K562 (cell line): ENCODE results near the gene CRABP1. TPM values are rescaled to one million over a fixed set of nuclear protein-coding genes. Genes with fewer than 3 reads are reported as not detected.
A peak's percentile ranks its signal among the peaks of the same experiment; 100 is the strongest.

Experiments used
- ATAC-seq: fragments of 200-7000 bp; cut with Tn5 transposase; 3 replicates; pipeline ENCODE4 v1.9.1; 2020; ENCODE audit warnings: moderate library complexity
- BruUV-seq: library from RNA; stranded (reverse); fragments of 400-500 nt; replicated peaks from 2 replicates; lab custom pipeline; 2021; lab: Mats Ljungman, UMichigan
- CTCF ChIA-PET: fragments of 300-600 bp; formaldehyde crosslinking; extraction: SDS; loops from one replicate; lab custom pipeline; 2021; ENCODE audit warnings: low intra/inter-chr PET ratio; lab: Yijun Ruan, JAX
- POLR2A ChIA-PET: fragments of 300-600, 350-650 bp; sonication (Branson Sonifier 250); formaldehyde crosslinking; extraction: SDS; loops from one replicate; lab custom pipeline; 2021; ENCODE audit warnings: antibody characterized with exemption, inconsistent platforms; lab: Yijun Ruan, JAX
- DNase-seq, 4 experiments: peaks; one replicate each; pipeline versions ENCODE4 v3.0.0 to v3.0.0-alpha.2; 2011 to 2018; ENCODE audit warnings: low spot score in 3 of 4, mixed read lengths in 3 of 4; ENCODE audit errors: extremely low read depth in 1 of 4
- FAIRE-seq: peaks from 2 replicates; lab custom pipeline; 2011; peaks lifted over from hg19 to GRCh38; lab: Jason Lieb, UNC
- H2AFZ ChIP-seq: 2 replicates; pipeline ENCODE4 v1.6.0; 2011; ENCODE audit warnings: low read depth, low read length, control low read depth, inconsistent platforms
- H3K27ac ChIP-seq: fragments of 200-600 bp; 3 replicates; pipeline ENCODE4 v1.8.0; 2011; ENCODE audit warnings: low read depth, mild to moderate bottlenecking, control low read depth, inconsistent platforms, low read length, moderate library complexity, mixed read lengths; ENCODE audit errors: extremely low read depth
- H3K27me3 ChIP-seq, 2 experiments: fragments of 300-600 bp in 1 of 2; 2 replicates in 1 of 2; 3 replicates in 1 of 2; pipeline versions ENCODE4 v1.6.0 to v1.8.0; 2011; ENCODE audit warnings: inconsistent platforms in 2 of 2, low read length in 2 of 2, mild to moderate bottlenecking in 1 of 2, mixed read lengths in 1 of 2, moderate library complexity in 1 of 2; ENCODE audit not compliant: control insufficient read depth in 2 of 2, insufficient read depth in 2 of 2
- H3K36me3 ChIP-seq: fragments of 300-600 bp; 3 replicates; pipeline ENCODE4 v1.8.0; 2011; ENCODE audit warnings: mild to moderate bottlenecking, low read length, inconsistent platforms; ENCODE audit not compliant: control insufficient read depth, insufficient read depth
- H3K4me1 ChIP-seq, 2 experiments: fragments of 200-600 bp in 1 of 2; replicated peaks in 1 of 2; 2 replicates in 1 of 2; 3 replicates in 1 of 2; pipeline versions ENCODE4 v1.5.1 to v1.8.0; 2011; ENCODE audit warnings: inconsistent platforms in 2 of 2, low read length in 2 of 2, mild to moderate bottlenecking in 1 of 2, mixed read lengths in 1 of 2, moderate library complexity in 1 of 2; ENCODE audit not compliant: control insufficient read depth in 2 of 2, insufficient read depth in 2 of 2
- H3K4me2 ChIP-seq: 2 replicates; pipeline ENCODE4 v1.6.1; 2011; ENCODE audit warnings: low read length, control low read depth, inconsistent platforms, mixed read lengths; ENCODE audit not compliant: insufficient read depth
- H3K4me3 ChIP-seq: fragments of 200-600 bp; sonication (generic), shearing (Covaris generic); 2 replicates; pipeline ENCODE4 v1.5.1; 2016; ENCODE audit warnings: control low read depth, inconsistent platforms
- H3K79me2 ChIP-seq: fragments of 200-600 bp; 3 replicates; pipeline ENCODE4 v1.8.0; 2011; ENCODE audit warnings: low read length, inconsistent platforms; ENCODE audit not compliant: control insufficient read depth, insufficient read depth
- H3K9ac ChIP-seq, 2 experiments: 2 replicates each; pipeline versions ENCODE4 v1.6.0 to v1.6.1; 2011; ENCODE audit warnings: low read depth in 2 of 2, low read length in 2 of 2, control low read depth in 1 of 2, inconsistent platforms in 1 of 2, mild to moderate bottlenecking in 1 of 2, mixed read lengths in 1 of 2; ENCODE audit not compliant: insufficient read depth in 1 of 2
- H3K9me1 ChIP-seq: one replicate; pipeline ENCODE4 v1.6.0; 2011; ENCODE audit warnings: inconsistent platforms, mild to moderate bottlenecking, low read length, moderate library complexity; ENCODE audit not compliant: control insufficient read depth, insufficient read depth
- H3K9me3 ChIP-seq: replicated peaks from 2 replicates; pipeline ENCODE4 v1.5.1; 2011; ENCODE audit warnings: low read depth, low read length, inconsistent platforms; ENCODE audit not compliant: control insufficient read depth, insufficient read depth
- H4K20me1 ChIP-seq: replicated peaks from 2 replicates; pipeline ENCODE4 v1.6.1; 2011; ENCODE audit warnings: low read length, inconsistent platforms, mixed read lengths; ENCODE audit not compliant: control insufficient read depth, insufficient read depth
- ARID1B ChIP-seq: fragments of 450-650 bp; IDR thresholded peaks from 2 replicates; pipeline ENCODE4 v1.6.1; 2016; ENCODE audit warnings: antibody characterized with exemption, mild to moderate bottlenecking, inconsistent platforms
- CEBPB ChIP-seq: fragments of 450-650 bp; IDR thresholded peaks from 2 replicates; pipeline ENCODE4 v1.6.1; 2016; ENCODE audit warnings: missing genetic modification characterization, missing compliant biosample characterization
- JUN ChIP-seq, 2 experiments: sonication (generic) in 1 of 2; formaldehyde crosslinking in 1 of 2; IDR thresholded peaks; 2 replicates each; pipeline versions ENCODE4 v1.6.1 to v1.8.0; 2012 to 2022; ENCODE audit warnings: borderline replicate concordance in 2 of 2, mild to moderate bottlenecking in 2 of 2, improper control_type of control experiment in 1 of 2, low read depth in 1 of 2, low read length in 1 of 2, missing genetic modification reagents in 1 of 2
- MTF1 ChIP-seq: fragments of 250-450 bp; sonication (Bioruptor Pico); IDR thresholded peaks from 2 replicates; pipeline ENCODE4 v1.9.0; 2021; ENCODE audit warnings: moderate library complexity, mild to moderate bottlenecking, inconsistent platforms, borderline replicate concordance
- NR2C1 ChIP-seq, 2 experiments: fragments of 450-650 bp; IDR thresholded peaks; 2 replicates each; pipeline ENCODE4 v1.6.1; 2017; ENCODE audit warnings: mild to moderate bottlenecking in 2 of 2, antibody characterized with exemption in 1 of 2, inconsistent platforms in 1 of 2, missing compliant biosample characterization in 1 of 2, missing genetic modification characterization in 1 of 2
- SREBF2 ChIP-seq: sonication (generic); formaldehyde crosslinking; IDR thresholded peaks from 2 replicates; pipeline ENCODE4 v1.4.0; 2020; ENCODE audit warnings: mild to moderate bottlenecking, missing genetic modification reagents
- TAF9B ChIP-seq: fragments of 450-650 bp; IDR thresholded peaks from 2 replicates; pipeline ENCODE4 v1.6.1; 2018; ENCODE audit warnings: mild to moderate bottlenecking; ENCODE audit not compliant: partially characterized antibody
- U2AF2 ChIP-seq: fragments of 200-400 bp; formaldehyde crosslinking; optimal IDR thresholded peaks from 2 replicates; pipeline ENCODE3; 2017; ENCODE audit warnings: low read depth, mild to moderate bottlenecking, low read length
- ZBTB7A ChIP-seq: IDR thresholded peaks from 2 replicates; pipeline ENCODE4 v1.6.1; 2011; ENCODE audit warnings: low read depth, mild to moderate bottlenecking, low read length, moderate library complexity, borderline replicate concordance; ENCODE audit not compliant: control insufficient read depth
- ZNF239 ChIP-seq: fragments of 250-450 bp; sonication (Bioruptor Pico); IDR thresholded peaks from 2 replicates; pipeline ENCODE4 v1.4.0; 2020; ENCODE audit warnings: mild to moderate bottlenecking
- ZSCAN32 ChIP-seq: fragments of 450-650 bp; formaldehyde crosslinking; IDR thresholded peaks from 2 replicates; pipeline ENCODE4 v1.4.0; 2020; ENCODE audit warnings: mild to moderate bottlenecking, moderate library complexity
- ZZZ3 ChIP-seq: fragments of 450-650 bp; IDR thresholded peaks from 2 replicates; pipeline ENCODE4 v1.6.1; 2016; ENCODE audit warnings: antibody characterized with exemption, mild to moderate bottlenecking, moderate library complexity
- WGBS: fragments of 100-300 bp; shearing (Covaris generic); methylation state at CpG from one replicate; pipeline ENCODE4 v1.1.6; 2016; ENCODE audit warnings: low coverage, mixed read lengths; ENCODE audit not compliant: insufficient coverage; ENCODE audit errors: missing lambda C conversion rate; 5-methylcytosine and 5-hydroxymethylcytosine counted together
- in situ Hi-C: fragments of 300-500 bp; cut with MboI; formaldehyde crosslinking; loops from 4 replicates; pipeline ENCODE4 v1.15.0; 2018; ENCODE audit warnings: inconsistent platforms, mixed read lengths
- intact Hi-C: fragments of 100-400 bp; cut with micrococcal nuclease; formaldehyde crosslinking; loops from 2 replicates; pipeline ENCODE4 v1.14.2; 2022
- polyA plus RNA-seq, 8 experiments: library from polyadenylated mRNA; depleted of rRNA in 4 of 8; stranded (reverse) in 5 of 8; unstranded in 3 of 8; fragments of >200 nt; fragmentation: Nextera tagmentation in 2 of 8; fragmentation: Illumina TruSeq in 1 of 8; extraction: Ambion mirVana in 2 of 8; extraction: Trizol in 1 of 8; gene quantifications; 2 replicates each; pipeline versions ENCODE4 v1.2.1 to v1.2.3, GENCODE V29; 2011 to 2014; ENCODE audit warnings: inconsistent platforms in 1 of 8, missing spikeins in 1 of 8
- total RNA-seq, 7 experiments: library from RNA; depleted of rRNA in 6 of 7; stranded (reverse); fragments of >200 nt in 6 of 7; fragmentation: Illumina TruSeq in 2 of 7; extraction: Trizol in 2 of 7; gene quantifications; 2 replicates each; pipeline versions ENCODE4 v1.2.1 to v1.2.3, GENCODE V29; 2011 to 2021; ENCODE audit warnings: low replicate concordance in 1 of 7
- TF ChIP-seq, protein P1 (sequence below): sonication (generic); formaldehyde crosslinking; IDR thresholded peaks from 2 replicates; pipeline ENCODE4 v1.8.0; 2022; ENCODE audit warnings: mild to moderate bottlenecking, missing genetic modification reagents
- TF ChIP-seq, protein P2 (sequence below): fragments of 250-450 bp; sonication (Bioruptor Pico); IDR thresholded peaks from 2 replicates; pipeline ENCODE4 v1.8.0; 2022; ENCODE audit warnings: inconsistent platforms, mild to moderate bottlenecking, moderate library complexity, borderline replicate concordance

The CRABP1 gene
- total and polyA plus RNA-seq, 9 of the 15 experiments (the other 6 are each of a cell fraction or from before 2014, with no cell fraction given) = 0.60 TPM; not detected in 8

DNA sequence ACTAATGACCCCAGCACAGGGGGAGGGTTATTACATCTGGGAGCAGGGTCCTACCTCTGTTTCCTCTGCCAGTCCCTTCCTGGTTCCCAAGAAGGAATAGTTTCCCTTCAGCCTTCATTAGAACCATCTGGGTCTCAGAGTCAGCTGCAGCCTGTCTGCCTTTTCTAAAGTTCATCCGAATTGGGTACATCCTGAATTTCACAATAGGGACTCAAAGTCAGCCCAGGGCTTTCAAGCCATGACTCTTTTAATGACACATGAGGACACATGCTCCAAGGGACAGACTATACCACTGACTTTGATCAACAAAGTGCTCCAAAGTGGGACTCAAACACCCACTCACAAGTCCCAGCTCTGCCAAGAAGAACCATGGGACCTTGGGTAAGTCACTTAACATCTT lies 12.7 kb upstream of the CRABP1 start:
- FAIRE-seq (no peak), DNase-seq (no peak), ATAC-seq (no peak)
- CTCF ChIA-PET = no interaction called here
- intact Hi-C loops = no loop called here
- POLR2A ChIA-PET = interaction anchor here (1.4 kb wide), 1 partner anchor 28 kb away, joined by 3 read pairs; the partner anchor contains the start of gene SKIC8
- Histone ChIP-seq H3K9me3 (no peaks in the 10 kb centered on the region), H3K27me3 (peaks cover 6 to 50% of the 10 kb centered on the region in 2 experiments; a peak in 4 of 5 replicates), H3K9me1 (no peaks in the 10 kb centered on the region), H3K79me2 (no peaks in the 10 kb centered on the region), H3K27ac (no peak overlapping the region), H2AFZ (no peak overlapping the region), H3K36me3 (no peaks in the 10 kb centered on the region), H3K9ac (no peak overlapping the region), H3K4me1 (peaks cover 0 to 7% of the 10 kb centered on the region in 2 experiments; a peak in 3 of 5 replicates), H3K4me3 (no peak overlapping the region)
- BruUV-seq = no TSS peak
- WGBS = 0% methylated on average over 1 of the region's 1 CpG
- TF ChIP-seq MTF1 (CRISPR knock-in tag) = no peak
- TF ChIP-seq CEBPB = peak; percentile 25; the same call in 1 of the 2 replicates
- TF ChIP-seq, all 486 proteins: peak for 1
- Histone ChIP-seq H4K20me1 (no peaks in the 10 kb centered on the region), H3K4me2 (no peak overlapping the region)
- in situ Hi-C loops = no loop called here

DNA sequence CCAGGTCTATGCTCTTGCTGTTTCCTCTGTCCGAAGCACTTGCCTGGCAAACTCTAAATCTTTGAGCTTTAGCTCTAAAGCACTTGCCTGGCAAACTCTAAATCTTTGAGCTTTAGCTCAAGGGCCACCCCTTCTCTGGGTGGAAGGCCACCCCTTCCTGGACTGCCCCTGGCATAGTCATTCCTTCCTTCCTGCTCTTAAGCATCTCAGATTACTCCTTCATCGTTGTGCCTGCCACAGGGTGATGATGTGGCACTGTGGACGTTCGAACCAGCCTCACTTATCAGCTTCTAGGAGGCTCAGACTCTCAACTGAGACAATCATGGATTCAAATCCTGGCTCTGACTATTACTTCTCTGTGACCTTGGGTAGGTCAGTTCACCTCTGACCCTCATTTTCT lies 10.5 kb upstream of the CRABP1 start:
- H2AFZ ChIP-seq = no peak overlapping the region
- no peak for DNase-seq
- POLR2A ChIA-PET = interaction anchor here (0.6 to 0.9 kb wide), 2 partner anchors 9 to 30 kb away, joined by 3 read pairs; partner anchors contain the start of gene SKIC8
- H3K36me3 ChIP-seq = no peaks in the 10 kb centered on the region
- CTCF ChIA-PET = no interaction called here
- WGBS = 0% methylated on average over 4 of the region's 4 CpGs
- ATAC-seq = no peak
- no peak for FAIRE-seq
- in situ Hi-C loops (no loop called here), intact Hi-C loops (no loop called here)
- peaks cover 6 to 52% of the 10 kb centered on the region in 2 experiments; a peak in 4 of 5 replicates for H3K27me3 ChIP-seq
- H3K79me2 ChIP-seq = no peaks in the 10 kb centered on the region
- BruUV-seq = no TSS peak
- H3K27ac ChIP-seq = no peak overlapping the region
- peaks cover 0 to 4% of the 10 kb centered on the region in 2 experiments; a peak in 3 of 5 replicates for H3K4me1 ChIP-seq
- H3K4me3 ChIP-seq = no peak overlapping the region
- no peaks in the 10 kb centered on the region for H3K9me1 ChIP-seq
- no peak overlapping the region for H3K9ac ChIP-seq
- H3K4me2 ChIP-seq = no peak overlapping the region
- H4K20me1 ChIP-seq = no peaks in the 10 kb centered on the region
- no peaks in the 10 kb centered on the region for H3K9me3 ChIP-seq
- TF ChIP-seq, protein P1, sequence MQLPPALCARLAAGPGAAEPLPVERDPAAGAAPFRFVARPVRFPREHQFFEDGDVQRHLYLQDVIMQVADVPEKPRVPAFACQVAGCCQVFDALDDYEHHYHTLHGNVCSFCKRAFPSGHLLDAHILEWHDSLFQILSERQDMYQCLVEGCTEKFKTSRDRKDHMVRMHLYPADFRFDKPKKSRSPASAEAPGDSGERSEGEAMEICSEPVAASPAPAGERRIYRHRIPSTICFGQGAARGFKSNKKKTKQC = no peak
- TF ChIP-seq, protein P2, sequence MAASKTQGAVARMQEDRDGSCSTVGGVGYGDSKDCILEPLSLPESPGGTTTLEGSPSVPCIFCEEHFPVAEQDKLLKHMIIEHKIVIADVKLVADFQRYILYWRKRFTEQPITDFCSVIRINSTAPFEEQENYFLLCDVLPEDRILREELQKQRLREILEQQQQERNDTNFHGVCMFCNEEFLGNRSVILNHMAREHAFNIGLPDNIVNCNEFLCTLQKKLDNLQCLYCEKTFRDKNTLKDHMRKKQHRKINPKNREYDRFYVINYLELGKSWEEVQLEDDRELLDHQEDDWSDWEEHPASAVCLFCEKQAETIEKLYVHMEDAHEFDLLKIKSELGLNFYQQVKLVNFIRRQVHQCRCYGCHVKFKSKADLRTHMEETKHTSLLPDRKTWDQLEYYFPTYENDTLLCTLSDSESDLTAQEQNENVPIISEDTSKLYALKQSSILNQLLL = no peak
- TF ChIP-seq JUN (IDR thresholded peaks at IDR 0.05; ENCODE audit: borderline replicate concordance, low read depth, low read length) (no peak), JUN (CRISPR knock-in tag; IDR thresholded peaks at IDR 0.05; ENCODE audit: borderline replicate concordance) (no peak), ZNF239 (no peak), SREBF2 (CRISPR knock-in tag) (no peak), ZBTB7A (no peak), NR2C1 (IDR thresholded peaks at IDR 0.05) (no peak), NR2C1 (tag; IDR thresholded peaks at IDR 0.05) (no peak), U2AF2 (no peak), ZZZ3 (no peak), ARID1B (no peak), TAF9B (no peak), ZSCAN32 (CRISPR knock-in tag) (no peak)
